Measurements from ENCODE around the gene CRTC3. TPM values are rescaled to one million over a fixed set of nuclear protein-coding genes. Genes with fewer than 3 reads are reported as not detected.
"Not testable (repeated sequence)": the region's sequence is repeated elsewhere in the genome, so short reads cannot be mapped to it uniquely, and the experiment has no call there.

Gene CRTC3
- total and polyA plus RNA-seq, 4 donors, result 5.1 to 16.8 (median 7.6) TPM

DNA sequence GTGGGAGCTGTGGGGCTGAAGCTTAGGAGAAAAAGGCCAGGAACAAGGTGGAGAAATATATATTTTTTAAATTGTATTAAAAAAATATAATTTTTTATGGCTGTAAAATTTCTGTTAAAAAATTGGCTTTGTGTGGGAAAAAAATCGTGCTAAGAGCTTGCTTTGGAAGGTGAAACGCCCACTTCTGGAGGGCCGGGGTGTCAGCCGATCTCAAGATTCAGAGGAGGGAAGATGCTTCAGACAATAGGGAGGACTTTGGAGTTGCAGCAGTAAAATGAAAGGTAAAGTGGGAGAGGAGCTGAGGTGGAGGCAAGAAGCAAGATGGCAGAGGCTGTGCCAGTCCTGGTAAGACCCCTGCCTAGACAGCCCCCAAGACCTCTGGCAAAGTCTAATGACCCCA, 141.5 kb downstream of the CRTC3 start (continued):
- TF ChIP-seq, protein P1, sequence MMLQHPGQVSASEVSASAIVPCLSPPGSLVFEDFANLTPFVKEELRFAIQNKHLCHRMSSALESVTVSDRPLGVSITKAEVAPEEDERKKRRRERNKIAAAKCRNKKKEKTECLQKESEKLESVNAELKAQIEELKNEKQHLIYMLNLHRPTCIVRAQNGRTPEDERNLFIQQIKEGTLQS (IDR thresholded peaks at IDR 0.05), result no peak

DNA sequence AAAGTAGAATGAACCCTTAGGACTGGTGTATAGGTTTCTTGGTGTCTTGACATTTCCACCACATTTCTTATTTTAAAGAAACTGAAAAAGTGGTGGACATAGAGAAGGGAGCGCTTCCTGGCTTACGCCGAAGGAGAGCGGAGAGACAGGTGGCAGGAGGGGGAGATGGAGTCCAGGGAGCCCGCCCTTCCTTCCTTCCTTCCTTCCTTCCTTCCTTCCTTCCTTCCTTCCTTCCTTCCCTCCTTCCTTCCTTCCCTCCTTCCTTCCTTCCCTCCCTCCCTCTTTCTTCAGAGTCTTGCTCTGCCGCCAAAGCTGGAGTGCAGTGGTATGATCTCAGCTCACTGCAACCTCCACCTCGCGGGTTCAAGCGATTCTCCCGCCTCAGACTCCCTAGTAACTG, 143.6 kb downstream of the CRTC3 start:
- not testable (repeated sequence) for H3K4me3 ChIP-seq (ENCODE audit: low read depth in 1 of 3, low read length in 3 of 3); H3K36me3 ChIP-seq (ENCODE audit: control insufficient read depth in 4 of 4, insufficient read depth in 3 of 4, low read depth in 1 of 4, low read length in 3 of 4); DNase-seq (ENCODE audit: low spot score); H3K27ac ChIP-seq (ENCODE audit: low read depth in 1 of 2, low read length in 2 of 2); H3K27me3 ChIP-seq (ENCODE audit: control insufficient read depth in 4 of 4, insufficient read depth in 4 of 4, low read length in 3 of 4); H3K9ac ChIP-seq (ENCODE audit: low read depth in 1 of 2, low read length in 2 of 2); H3K4me1 ChIP-seq (ENCODE audit: control insufficient read depth in 4 of 4, insufficient read depth in 4 of 4, low read length in 3 of 4); H3K9me3 ChIP-seq (ENCODE audit: control insufficient read depth in 4 of 4, low read length in 3 of 4)
- 97% methylated on average over 10 of the region's 10 CpGs for WGBS

DNA sequence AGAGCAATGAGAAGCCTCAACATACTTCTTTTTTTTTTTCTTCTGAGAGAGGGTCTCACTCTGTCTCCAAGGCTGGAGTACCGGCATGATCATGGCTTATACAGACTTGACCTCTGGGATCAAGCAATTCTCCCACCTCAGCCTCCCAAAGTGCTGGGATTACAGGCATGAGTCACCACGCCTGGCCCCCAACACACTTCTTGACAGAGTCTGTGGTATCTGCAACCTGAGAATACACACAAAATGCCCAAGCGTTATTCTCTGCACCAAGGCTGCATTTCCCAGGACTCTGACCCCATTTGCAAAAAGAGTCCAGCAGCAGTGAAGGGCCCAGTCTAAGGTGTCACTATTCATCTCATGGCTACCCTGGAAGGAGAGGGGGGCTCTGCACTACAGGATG, 144.8 kb downstream of the CRTC3 start:
- no peaks in the 10 kb centered on the region for H3K4me1 ChIP-seq (ENCODE audit: control insufficient read depth in 4 of 4, insufficient read depth in 4 of 4, low read length in 3 of 4)
- H3K9me3 ChIP-seq (ENCODE audit: control insufficient read depth in 4 of 4, low read length in 3 of 4), result no peaks in the 10 kb centered on the region
- no peak overlapping the region for H3K9ac ChIP-seq (ENCODE audit: low read depth in 1 of 2, low read length in 2 of 2)
- TF ChIP-seq GABPA (IDR thresholded peaks at IDR 0.05 in 1 of 2, conservative IDR thresholded peaks at IDR 0.05 in 1 of 2) (no peak), RXRA (IDR thresholded peaks at IDR 0.05) (no peak), EGR1 (IDR thresholded peaks at IDR 0.05; ENCODE audit: low read depth in 2 of 2) (no peak), JUND (IDR thresholded peaks at IDR 0.05) (no peak), YY1 (IDR thresholded peaks at IDR 0.05) (no peak), RAD21 (IDR thresholded peaks at IDR 0.05) (no peak)
- TF ChIP-seq, protein P1 (IDR thresholded peaks at IDR 0.05), result no peak
- TF ChIP-seq, protein P2, sequence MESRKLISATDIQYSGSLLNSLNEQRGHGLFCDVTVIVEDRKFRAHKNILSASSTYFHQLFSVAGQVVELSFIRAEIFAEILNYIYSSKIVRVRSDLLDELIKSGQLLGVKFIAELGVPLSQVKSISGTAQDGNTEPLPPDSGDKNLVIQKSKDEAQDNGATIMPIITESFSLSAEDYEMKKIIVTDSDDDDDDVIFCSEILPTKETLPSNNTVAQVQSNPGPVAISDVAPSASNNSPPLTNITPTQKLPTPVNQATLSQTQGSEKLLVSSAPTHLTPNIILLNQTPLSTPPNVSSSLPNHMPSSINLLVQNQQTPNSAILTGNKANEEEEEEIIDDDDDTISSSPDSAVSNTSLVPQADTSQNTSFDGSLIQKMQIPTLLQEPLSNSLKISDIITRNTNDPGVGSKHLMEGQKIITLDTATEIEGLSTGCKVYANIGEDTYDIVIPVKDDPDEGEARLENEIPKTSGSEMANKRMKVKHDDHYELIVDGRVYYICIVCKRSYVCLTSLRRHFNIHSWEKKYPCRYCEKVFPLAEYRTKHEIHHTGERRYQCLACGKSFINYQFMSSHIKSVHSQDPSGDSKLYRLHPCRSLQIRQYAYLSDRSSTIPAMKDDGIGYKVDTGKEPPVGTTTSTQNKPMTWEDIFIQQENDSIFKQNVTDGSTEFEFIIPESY (IDR thresholded peaks at IDR 0.05), result no peak
- TF ChIP-seq, protein P3, sequence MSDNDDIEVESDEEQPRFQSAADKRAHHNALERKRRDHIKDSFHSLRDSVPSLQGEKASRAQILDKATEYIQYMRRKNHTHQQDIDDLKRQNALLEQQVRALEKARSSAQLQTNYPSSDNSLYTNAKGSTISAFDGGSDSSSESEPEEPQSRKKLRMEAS (IDR thresholded peaks at IDR 0.05), result no peak
- 97% methylated on average over 3 of the region's 3 CpGs for WGBS
- H3K27me3 ChIP-seq (ENCODE audit: control insufficient read depth in 4 of 4, insufficient read depth in 4 of 4, low read length in 3 of 4), result no peaks in the 10 kb centered on the region
- H3K27ac ChIP-seq (ENCODE audit: low read depth in 1 of 2, low read length in 2 of 2), result no peak overlapping the region
- no peak for DNase-seq (ENCODE audit: low spot score)
- no peak overlapping the region for H3K4me3 ChIP-seq (ENCODE audit: low read depth in 1 of 3, low read length in 3 of 3)
- H3K36me3 ChIP-seq (ENCODE audit: control insufficient read depth in 4 of 4, insufficient read depth in 3 of 4, low read depth in 1 of 4, low read length in 3 of 4), result no peaks in the 10 kb centered on the region

DNA sequence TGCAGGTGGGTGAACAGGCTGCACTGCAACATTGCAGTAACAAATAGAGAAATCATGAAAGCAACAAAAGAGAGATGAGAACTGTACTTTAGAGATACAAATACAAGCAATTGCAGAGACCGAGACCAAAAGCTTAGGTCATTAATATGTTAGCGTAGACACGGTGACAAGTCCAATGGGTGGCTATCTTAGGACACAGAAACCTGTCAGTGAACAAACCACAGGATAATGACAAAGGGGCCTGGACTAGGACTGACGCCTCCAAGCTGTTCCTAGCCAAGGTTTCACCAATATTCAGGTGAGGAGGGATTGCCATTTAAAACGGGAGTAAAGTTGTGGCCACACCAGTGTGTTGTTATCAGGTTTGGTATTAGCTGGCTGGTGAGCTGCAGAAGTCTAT, 145.7 kb downstream of the CRTC3 start:
- Histone ChIP-seq H3K9me3 (ENCODE audit: control insufficient read depth in 4 of 4, low read length in 3 of 4) (no peaks in the 10 kb centered on the region), H3K27me3 (ENCODE audit: control insufficient read depth in 4 of 4, insufficient read depth in 4 of 4, low read length in 3 of 4) (no peaks in the 10 kb centered on the region), H3K4me3 (ENCODE audit: low read depth in 1 of 3, low read length in 3 of 3) (no peak overlapping the region), H3K4me1 (ENCODE audit: control insufficient read depth in 4 of 4, insufficient read depth in 4 of 4, low read length in 3 of 4) (no peaks in the 10 kb centered on the region), H3K9ac (ENCODE audit: low read depth in 1 of 2, low read length in 2 of 2) (no peak overlapping the region), H3K36me3 (ENCODE audit: control insufficient read depth in 4 of 4, insufficient read depth in 3 of 4, low read depth in 1 of 4, low read length in 3 of 4) (no peaks in the 10 kb centered on the region), H3K27ac (ENCODE audit: low read depth in 1 of 2, low read length in 2 of 2) (no peak overlapping the region)
- no peak for TF ChIP-seq RXRA (IDR thresholded peaks at IDR 0.05)
- TF ChIP-seq GABPA (IDR thresholded peaks at IDR 0.05 in 1 of 2, conservative IDR thresholded peaks at IDR 0.05 in 1 of 2), result no peak
- TF ChIP-seq SP1 (IDR thresholded peaks at IDR 0.05), result no peak
- TF ChIP-seq HNF4G (IDR thresholded peaks at IDR 0.05), result no peak
- TF ChIP-seq FOXA1 (IDR thresholded peaks at IDR 0.05), result no peak
- TF ChIP-seq, protein P4, sequence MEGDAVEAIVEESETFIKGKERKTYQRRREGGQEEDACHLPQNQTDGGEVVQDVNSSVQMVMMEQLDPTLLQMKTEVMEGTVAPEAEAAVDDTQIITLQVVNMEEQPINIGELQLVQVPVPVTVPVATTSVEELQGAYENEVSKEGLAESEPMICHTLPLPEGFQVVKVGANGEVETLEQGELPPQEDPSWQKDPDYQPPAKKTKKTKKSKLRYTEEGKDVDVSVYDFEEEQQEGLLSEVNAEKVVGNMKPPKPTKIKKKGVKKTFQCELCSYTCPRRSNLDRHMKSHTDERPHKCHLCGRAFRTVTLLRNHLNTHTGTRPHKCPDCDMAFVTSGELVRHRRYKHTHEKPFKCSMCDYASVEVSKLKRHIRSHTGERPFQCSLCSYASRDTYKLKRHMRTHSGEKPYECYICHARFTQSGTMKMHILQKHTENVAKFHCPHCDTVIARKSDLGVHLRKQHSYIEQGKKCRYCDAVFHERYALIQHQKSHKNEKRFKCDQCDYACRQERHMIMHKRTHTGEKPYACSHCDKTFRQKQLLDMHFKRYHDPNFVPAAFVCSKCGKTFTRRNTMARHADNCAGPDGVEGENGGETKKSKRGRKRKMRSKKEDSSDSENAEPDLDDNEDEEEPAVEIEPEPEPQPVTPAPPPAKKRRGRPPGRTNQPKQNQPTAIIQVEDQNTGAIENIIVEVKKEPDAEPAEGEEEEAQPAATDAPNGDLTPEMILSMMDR (IDR thresholded peaks at IDR 0.05; ENCODE audit: low read depth, low read length, missing input control), result no peak
- no peak for TF ChIP-seq YY1 (IDR thresholded peaks at IDR 0.05)
- TF ChIP-seq, protein P3 (IDR thresholded peaks at IDR 0.05), result no peak
- TF ChIP-seq, protein P1 (IDR thresholded peaks at IDR 0.05), result no peak
- TF ChIP-seq, protein P5, sequence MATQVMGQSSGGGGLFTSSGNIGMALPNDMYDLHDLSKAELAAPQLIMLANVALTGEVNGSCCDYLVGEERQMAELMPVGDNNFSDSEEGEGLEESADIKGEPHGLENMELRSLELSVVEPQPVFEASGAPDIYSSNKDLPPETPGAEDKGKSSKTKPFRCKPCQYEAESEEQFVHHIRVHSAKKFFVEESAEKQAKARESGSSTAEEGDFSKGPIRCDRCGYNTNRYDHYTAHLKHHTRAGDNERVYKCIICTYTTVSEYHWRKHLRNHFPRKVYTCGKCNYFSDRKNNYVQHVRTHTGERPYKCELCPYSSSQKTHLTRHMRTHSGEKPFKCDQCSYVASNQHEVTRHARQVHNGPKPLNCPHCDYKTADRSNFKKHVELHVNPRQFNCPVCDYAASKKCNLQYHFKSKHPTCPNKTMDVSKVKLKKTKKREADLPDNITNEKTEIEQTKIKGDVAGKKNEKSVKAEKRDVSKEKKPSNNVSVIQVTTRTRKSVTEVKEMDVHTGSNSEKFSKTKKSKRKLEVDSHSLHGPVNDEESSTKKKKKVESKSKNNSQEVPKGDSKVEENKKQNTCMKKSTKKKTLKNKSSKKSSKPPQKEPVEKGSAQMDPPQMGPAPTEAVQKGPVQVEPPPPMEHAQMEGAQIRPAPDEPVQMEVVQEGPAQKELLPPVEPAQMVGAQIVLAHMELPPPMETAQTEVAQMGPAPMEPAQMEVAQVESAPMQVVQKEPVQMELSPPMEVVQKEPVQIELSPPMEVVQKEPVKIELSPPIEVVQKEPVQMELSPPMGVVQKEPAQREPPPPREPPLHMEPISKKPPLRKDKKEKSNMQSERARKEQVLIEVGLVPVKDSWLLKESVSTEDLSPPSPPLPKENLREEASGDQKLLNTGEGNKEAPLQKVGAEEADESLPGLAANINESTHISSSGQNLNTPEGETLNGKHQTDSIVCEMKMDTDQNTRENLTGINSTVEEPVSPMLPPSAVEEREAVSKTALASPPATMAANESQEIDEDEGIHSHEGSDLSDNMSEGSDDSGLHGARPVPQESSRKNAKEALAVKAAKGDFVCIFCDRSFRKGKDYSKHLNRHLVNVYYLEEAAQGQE (IDR thresholded peaks at IDR 0.05), result no peak
- no peak for DNase-seq (ENCODE audit: low spot score)
- 94% methylated on average over 5 of the region's 5 CpGs for WGBS
